Panc1 (cell line): Measurements from ENCODE around the gene GTPBP1. TPM values are rescaled to one million over a fixed set of nuclear protein-coding genes. Genes with fewer than 3 reads are reported as not detected.

Source experiments
- ATAC-seq: fragments of 200-7000 bp; cut with Tn5 transposase; 2 replicates; pipeline ENCODE4 v1.9.1; 2020; ENCODE audit warnings: mild to moderate bottlenecking, moderate library complexity
- BruUV-seq: library from RNA; stranded (reverse); fragments of 400-500 nt; replicated peaks from 2 replicates; lab custom pipeline; 2021; lab: Mats Ljungman, UMichigan
- CTCF ChIA-PET: fragments of 300-600 bp; sonication (Branson Sonifier 250); formaldehyde crosslinking; loops from one replicate; lab custom pipeline; 2022; ENCODE audit warnings: antibody characterized with exemption; lab: Charles Lee
- POLR2A ChIA-PET: fragments of 300-600 bp; sonication (Branson Sonifier 250); formaldehyde crosslinking; loops from one replicate; lab custom pipeline; 2022; ENCODE audit warnings: antibody characterized with exemption; lab: Charles Lee
- DNase-seq: peaks from one replicate; pipeline ENCODE4 v3.0.0-alpha.2; 2010; ENCODE audit warnings: low read depth, low spot score
- H3K27ac ChIP-seq: 2 replicates; pipeline ENCODE4 v1.5.1; 2011; ENCODE audit warnings: mild to moderate bottlenecking, low read length, inconsistent platforms
- H3K27me3 ChIP-seq: fragments of 200-500 bp; sonication (Bioruptor generic); 2 replicates; pipeline ENCODE4 v1.6.0; 2014; ENCODE audit warnings: low read length, inconsistent platforms; ENCODE audit not compliant: control insufficient read depth, insufficient read depth
- H3K36me3 ChIP-seq: fragments of 200-500 bp; sonication (Bioruptor generic); 2 replicates; pipeline ENCODE4 v1.5.1; 2014; ENCODE audit warnings: inconsistent platforms, mild to moderate bottlenecking, low read length, moderate library complexity; ENCODE audit not compliant: control insufficient read depth, insufficient read depth
- H3K4me1 ChIP-seq: 2 replicates; pipeline ENCODE4 v1.5.1; 2011; ENCODE audit warnings: inconsistent platforms, mild to moderate bottlenecking, low read length, moderate library complexity; ENCODE audit not compliant: control insufficient read depth, insufficient read depth
- H3K4me3 ChIP-seq, 2 experiments: 2 replicates each; pipeline ENCODE4 v1.5.1; 2011 to 2012; ENCODE audit warnings: low read depth in 2 of 2, low read length in 2 of 2, mild to moderate bottlenecking in 2 of 2, inconsistent platforms in 1 of 2, moderate library complexity in 1 of 2
- H3K9me3 ChIP-seq: fragments of 200-500 bp; sonication (Bioruptor generic); 2 replicates; pipeline ENCODE4 v1.5.1; 2014; ENCODE audit warnings: low read depth, mild to moderate bottlenecking, inconsistent platforms, low read length, moderate library complexity; ENCODE audit not compliant: control insufficient read depth, insufficient read depth
- CTCF ChIP-seq: fragments of 450-650 bp; IDR thresholded peaks from 2 replicates; pipeline ENCODE4 v1.5.1; 2017; ENCODE audit warnings: mild to moderate bottlenecking
- POLR2AphosphoS5 ChIP-seq: IDR thresholded peaks from 2 replicates; pipeline ENCODE4 v1.6.1; 2012; ENCODE audit warnings: mild to moderate bottlenecking, low read depth, low read length, moderate library complexity
- REST ChIP-seq, 2 experiments: IDR thresholded peaks; 2 replicates each; pipeline ENCODE4 v1.6.1; 2011 to 2012; ENCODE audit warnings: low read depth in 2 of 2, control low read depth in 1 of 2, low read length in 1 of 2, mild to moderate bottlenecking in 1 of 2, moderate library complexity in 1 of 2; ENCODE audit not compliant: insufficient read depth in 1 of 2
- SIN3A ChIP-seq: IDR thresholded peaks from 2 replicates; pipeline ENCODE4 v1.6.1; 2012; ENCODE audit warnings: low read depth, mild to moderate bottlenecking, low read length, moderate library complexity, borderline replicate concordance; ENCODE audit not compliant: insufficient read depth
- TCF7L2 ChIP-seq: IDR thresholded peaks from 2 replicates; pipeline ENCODE4 v1.6.1; 2011; ENCODE audit warnings: mild to moderate bottlenecking, low read depth, low read length, inconsistent platforms
- in situ Hi-C: cut with HindIII; loops from 2 replicates; pipeline ENCODE4 v1.10.0; 2016; ENCODE audit warnings: low sequenced_read_pairs, low pct_unique_long_range_greater_than_20kb
- intact Hi-C: fragments of 100-400 bp; cut with micrococcal nuclease; formaldehyde crosslinking; loops from one replicate; pipeline ENCODE4 v1.10.0; 2022; ENCODE audit not compliant: unreplicated experiment
- total RNA-seq: library from RNA; stranded (reverse); gene quantifications from one replicate; pipeline ENCODE4 v1.2.1, GENCODE V29; 2021; ENCODE audit not compliant: unreplicated experiment

Gene GTPBP1
- total RNA-seq, 1 experiment from 2014 or later: 25.5 TPM

- BruUV-seq: no TSS peak
- CTCF ChIA-PET: interaction anchor here (0.7 kb wide), 1 partner anchor 10 kb away, joined by 9 read pairs; no protein-coding TSS in a partner anchor
Measured at GRCh38 chr22:38735126-38735464, 29.4 kb downstream of the GTPBP1 start.

GRCh38 chr22:38735465-38736256 lies 29.9 kb downstream of the GTPBP1 start:
- Histone ChIP-seq H3K27me3 (no peaks in the 10 kb centered on the region), H3K4me1 (no peaks in the 10 kb centered on the region), H3K27ac (no peak overlapping the region), H3K9me3 (no peaks in the 10 kb centered on the region), H3K4me3 (no peak overlapping the region), H3K36me3 (no peaks in the 10 kb centered on the region)
- no peak for DNase-seq
- intact Hi-C loops (no loop called here), in situ Hi-C loops (no loop called here)
- POLR2A ChIA-PET: no interaction called here
- no peak for TF ChIP-seq REST (IDR thresholded peaks at IDR 0.05; ENCODE audit: insufficient read depth in 1 of 2, low read depth in 2 of 2, low read length in 1 of 2)
- TF ChIP-seq SIN3A: no peak
- TF ChIP-seq TCF7L2: no peak
- no peak for TF ChIP-seq CTCF
- no peak for TF ChIP-seq POLR2AphosphoS5
- no TSS peak for BruUV-seq
- ATAC-seq: no peak
- CTCF ChIA-PET: interaction anchor here (0.7 kb wide), 1 partner anchor 11 kb away, joined by 9 read pairs; no protein-coding TSS in a partner anchor

More at GRCh38 chr22:38735126-38735464, 29.4 kb downstream of the GTPBP1 start:
- H3K27me3 ChIP-seq: no peaks in the 10 kb centered on the region
- no peak for TF ChIP-seq TCF7L2
- TF ChIP-seq REST (IDR thresholded peaks at IDR 0.05; ENCODE audit: insufficient read depth in 1 of 2, low read depth in 2 of 2, low read length in 1 of 2): no peak
- TF ChIP-seq CTCF: no peak
- no peak for TF ChIP-seq SIN3A
- no peak for TF ChIP-seq POLR2AphosphoS5
- H3K9me3 ChIP-seq: no peaks in the 10 kb centered on the region
- ATAC-seq: no peak
- H3K4me1 ChIP-seq: no peaks in the 10 kb centered on the region
- H3K27ac ChIP-seq: no peak overlapping the region
- H3K4me3 ChIP-seq: no peak overlapping the region
- intact Hi-C loops (no loop called here), in situ Hi-C loops (no loop called here)
- DNase-seq: no peak
- POLR2A ChIA-PET: no interaction called here
- H3K36me3 ChIP-seq: no peaks in the 10 kb centered on the region
